Activated naive CD8-positive, alpha-beta T cell treated with anti-CD3 and anti-CD28 coated beads, Interleukin-2, amount 50 U/mL, for 24 hours (primary cell): Measurements from ENCODE around the gene TMEM242.

Experiments used
- ATAC-seq: fragments of 150-1000 bp; cut with Tn5 transposase; one replicate; pipeline ENCODE4 v1.10.0; 2021
- DNase-seq: peaks from one replicate; pipeline ENCODE4 v3.0.0; 2021
- H3K27ac Mint-ChIP-seq: one replicate; pipeline ENCODE4 v1.8.0; 2021; ENCODE audit warnings: mild to moderate bottlenecking, mixed read lengths
- H3K27me3 Mint-ChIP-seq: one replicate; pipeline ENCODE4 v1.8.0; 2021; ENCODE audit warnings: mixed read lengths
- H3K36me3 Mint-ChIP-seq: one replicate; pipeline ENCODE4 v1.8.0; 2021; ENCODE audit warnings: low read depth, mixed read lengths
- H3K4me1 Mint-ChIP-seq: one replicate; pipeline ENCODE4 v1.8.0; 2021; ENCODE audit warnings: mixed read lengths
- H3K4me3 Mint-ChIP-seq: one replicate; pipeline ENCODE4 v1.8.0; 2021; ENCODE audit warnings: mild to moderate bottlenecking, moderate library complexity, mixed read lengths
- H3K9me3 Mint-ChIP-seq: one replicate; pipeline ENCODE4 v1.8.0; 2021; ENCODE audit warnings: mixed read lengths

Gene TMEM242

GRCh38 chr6:157249826-157250225, 73.5 kb downstream of the TMEM242 start:
- Mint-ChIP-seq H3K27me3 (peaks cover 8% of the 10 kb centered on the region), H3K4me1 (no peaks in the 10 kb centered on the region), H3K27ac (no peak overlapping the region), H3K4me3 (no peak overlapping the region), H3K9me3 (peaks cover 8% of the 10 kb centered on the region), H3K36me3 (no peaks in the 10 kb centered on the region)
- DNase-seq (no peak), ATAC-seq (no peak)

GRCh38 chr6:157248264-157248663, 75.1 kb downstream of the TMEM242 start:
- Mint-ChIP-seq H3K4me3 (no peak overlapping the region), H3K27me3 (peaks cover 4% of the 10 kb centered on the region), H3K4me1 (no peaks in the 10 kb centered on the region), H3K9me3 (peaks cover 12% of the 10 kb centered on the region), H3K36me3 (no peaks in the 10 kb centered on the region), H3K27ac (no peak overlapping the region)
- DNase-seq = no peak
- ATAC-seq = no peak

GRCh38 chr6:157246771-157247484, 76.4 kb downstream of the TMEM242 start:
- Mint-ChIP-seq H3K36me3 (no peaks in the 10 kb centered on the region), H3K4me1 (no peaks in the 10 kb centered on the region), H3K9me3 (peaks cover 12% of the 10 kb centered on the region), H3K4me3 (no peak overlapping the region), H3K27me3 (peaks cover 7% of the 10 kb centered on the region), H3K27ac (no peak overlapping the region)
- no peak for DNase-seq
- ATAC-seq = no peak

GRCh38 chr6:157246048-157246630, 77.2 kb downstream of the TMEM242 start:
- Mint-ChIP-seq H3K4me3 (no peak overlapping the region), H3K4me1 (no peaks in the 10 kb centered on the region), H3K27me3 (peaks cover 7% of the 10 kb centered on the region), H3K9me3 (peaks cover 12% of the 10 kb centered on the region), H3K36me3 (no peaks in the 10 kb centered on the region), H3K27ac (no peak overlapping the region)
- DNase-seq (no peak), ATAC-seq (no peak)

- Mint-ChIP-seq H3K27me3 (peaks cover 3% of the 10 kb centered on the region), H3K4me3 (no peak overlapping the region), H3K36me3 (no peaks in the 10 kb centered on the region), H3K4me1 (no peaks in the 10 kb centered on the region), H3K27ac (no peak overlapping the region), H3K9me3 (peaks cover 12% of the 10 kb centered on the region)
- DNase-seq = no peak
- no peak for ATAC-seq
Observed at GRCh38 chr6:157245436-157245835, 77.9 kb downstream of the TMEM242 start.

- Mint-ChIP-seq H3K4me1 (no peaks in the 10 kb centered on the region), H3K9me3 (peaks cover 12% of the 10 kb centered on the region), H3K27me3 (peaks cover 3% of the 10 kb centered on the region), H3K36me3 (no peaks in the 10 kb centered on the region), H3K27ac (no peak overlapping the region), H3K4me3 (no peak overlapping the region)
- ATAC-seq (no peak), DNase-seq (no peak)
Observed at GRCh38 chr6:157244780-157245179, 78.5 kb downstream of the TMEM242 start.

- Mint-ChIP-seq H3K4me1 (no peaks in the 10 kb centered on the region), H3K9me3 (peaks cover 12% of the 10 kb centered on the region), H3K27me3 (peaks cover 8% of the 10 kb centered on the region), H3K36me3 (no peaks in the 10 kb centered on the region), H3K4me3 (no peak overlapping the region), H3K27ac (no peak overlapping the region)
- ATAC-seq (no peak), DNase-seq (no peak)
Observed at GRCh38 chr6:157244175-157244574, 79.1 kb downstream of the TMEM242 start.

- no peaks in the 10 kb centered on the region for H3K4me1 Mint-ChIP-seq
- H3K27me3 Mint-ChIP-seq = peaks cover 16% of the 10 kb centered on the region
- ATAC-seq (no peak), DNase-seq (no peak)
- H3K9me3 Mint-ChIP-seq = peaks cover 8% of the 10 kb centered on the region
- H3K36me3 Mint-ChIP-seq = no peaks in the 10 kb centered on the region
- H3K27ac Mint-ChIP-seq = no peak overlapping the region
- H3K4me3 Mint-ChIP-seq = no peak overlapping the region
Observed at GRCh38 chr6:157242791-157243190, 80.5 kb downstream of the TMEM242 start.

GRCh38 chr6:157240960-157241311, 82.4 kb downstream of the TMEM242 start:
- H3K27me3 Mint-ChIP-seq = peaks cover 26% of the 10 kb centered on the region
- H3K36me3 Mint-ChIP-seq = no peaks in the 10 kb centered on the region
- H3K27ac Mint-ChIP-seq = no peak overlapping the region
- ATAC-seq (no peak), DNase-seq (no peak)
- peaks cover 5% of the 10 kb centered on the region for H3K4me1 Mint-ChIP-seq
- H3K4me3 Mint-ChIP-seq = no peak overlapping the region
- peaks cover 8% of the 10 kb centered on the region for H3K9me3 Mint-ChIP-seq

GRCh38 chr6:157240059-157240959, 83.0 kb downstream of the TMEM242 start:
- peaks cover 31% of the 10 kb centered on the region for H3K27me3 Mint-ChIP-seq
- no peak for ATAC-seq
- no peaks in the 10 kb centered on the region for H3K36me3 Mint-ChIP-seq
- H3K4me3 Mint-ChIP-seq = no peak overlapping the region
- H3K4me1 Mint-ChIP-seq = peaks cover 10% of the 10 kb centered on the region
- peaks cover 8% of the 10 kb centered on the region for H3K9me3 Mint-ChIP-seq
- DNase-seq = no peak
- H3K27ac Mint-ChIP-seq = no peak overlapping the region

- DNase-seq = no peak
- Mint-ChIP-seq H3K27me3 (peaks cover 37% of the 10 kb centered on the region), H3K27ac (no peak overlapping the region), H3K36me3 (no peaks in the 10 kb centered on the region), H3K9me3 (peaks cover 8% of the 10 kb centered on the region), H3K4me1 (peaks cover 14% of the 10 kb centered on the region), H3K4me3 (no peak overlapping the region)
- no peak for ATAC-seq
Observed at GRCh38 chr6:157239671-157240058, 83.7 kb downstream of the TMEM242 start.
